ENCODE data around the gene PLXNA3. TPM values are rescaled to one million over a fixed set of nuclear protein-coding genes. Genes with fewer than 3 reads are reported as not detected.

PLXNA3 gene
- total RNA-seq, 1 donor: 26.8 TPM

GRCh38 chrX:154477891-154478477 is 19.9 kb downstream of the PLXNA3 start:
- H3K4me3 ChIP-seq (ENCODE audit: low read depth, low read length): peak overlapping the region; percentile 63
- no peak for TF ChIP-seq CTCF (IDR thresholded peaks at IDR 0.05; ENCODE audit: insufficient read depth, low read depth, low read length)
- no peak for DNase-seq (ENCODE audit: low read depth)

GRCh38 chrX:154478728-154479622 is 20.9 kb downstream of the PLXNA3 start, which contains the start of gene LAGE3:
TSS of gene LAGE3 (minus strand) at chrX:154479281. CDS start at chrX:154478915, 366 bp downstream.
- peak within 1 kb of the TSS; percentile 63 for H3K4me3 ChIP-seq (ENCODE audit: low read depth, low read length)
- no peak for TF ChIP-seq CTCF (IDR thresholded peaks at IDR 0.05; ENCODE audit: insufficient read depth, low read depth, low read length)
- peak; percentile 94 for DNase-seq (ENCODE audit: low read depth)

- DNase-seq (ENCODE audit: low read depth): no peak
- H3K4me3 ChIP-seq (ENCODE audit: low read depth, low read length): no peak overlapping the region
- TF ChIP-seq CTCF (IDR thresholded peaks at IDR 0.05; ENCODE audit: insufficient read depth, low read depth, low read length): no peak
Observed at GRCh38 chrX:154481195-154481594, 23.1 kb downstream of the PLXNA3 start.

GRCh38 chrX:154481911-154482601 is 24.0 kb downstream of the PLXNA3 start:
- H3K4me3 ChIP-seq (ENCODE audit: low read depth, low read length): no peak overlapping the region
- no peak for DNase-seq (ENCODE audit: low read depth)
- no peak for TF ChIP-seq CTCF (IDR thresholded peaks at IDR 0.05; ENCODE audit: insufficient read depth, low read depth, low read length)

- no peak for TF ChIP-seq CTCF (IDR thresholded peaks at IDR 0.05; ENCODE audit: insufficient read depth, low read depth, low read length)
- DNase-seq (ENCODE audit: low read depth): no peak
- no peak overlapping the region for H3K4me3 ChIP-seq (ENCODE audit: low read depth, low read length)
Observed at GRCh38 chrX:154482786-154483185, 24.7 kb downstream of the PLXNA3 start.

- DNase-seq (ENCODE audit: low read depth): no peak
- TF ChIP-seq CTCF (IDR thresholded peaks at IDR 0.05; ENCODE audit: insufficient read depth, low read depth, low read length): no peak
- no peak overlapping the region for H3K4me3 ChIP-seq (ENCODE audit: low read depth, low read length)
Observed at GRCh38 chrX:154483325-154483724, 25.2 kb downstream of the PLXNA3 start.

Measured in fibroblast of villous mesenchyme (primary cell).